Activated T-cell treated with anti-CD3 and anti-CD28 coated beads, Interleukin-2, amount 50 U/mL, for 48 hours (primary cell): Measurements from ENCODE around the gene SLC6A18.

Experiments
- DNase-seq, 2 experiments: peaks; one replicate each; pipeline ENCODE4 v3.0.0-alpha.2; 2020

The SLC6A18 gene

DNA sequence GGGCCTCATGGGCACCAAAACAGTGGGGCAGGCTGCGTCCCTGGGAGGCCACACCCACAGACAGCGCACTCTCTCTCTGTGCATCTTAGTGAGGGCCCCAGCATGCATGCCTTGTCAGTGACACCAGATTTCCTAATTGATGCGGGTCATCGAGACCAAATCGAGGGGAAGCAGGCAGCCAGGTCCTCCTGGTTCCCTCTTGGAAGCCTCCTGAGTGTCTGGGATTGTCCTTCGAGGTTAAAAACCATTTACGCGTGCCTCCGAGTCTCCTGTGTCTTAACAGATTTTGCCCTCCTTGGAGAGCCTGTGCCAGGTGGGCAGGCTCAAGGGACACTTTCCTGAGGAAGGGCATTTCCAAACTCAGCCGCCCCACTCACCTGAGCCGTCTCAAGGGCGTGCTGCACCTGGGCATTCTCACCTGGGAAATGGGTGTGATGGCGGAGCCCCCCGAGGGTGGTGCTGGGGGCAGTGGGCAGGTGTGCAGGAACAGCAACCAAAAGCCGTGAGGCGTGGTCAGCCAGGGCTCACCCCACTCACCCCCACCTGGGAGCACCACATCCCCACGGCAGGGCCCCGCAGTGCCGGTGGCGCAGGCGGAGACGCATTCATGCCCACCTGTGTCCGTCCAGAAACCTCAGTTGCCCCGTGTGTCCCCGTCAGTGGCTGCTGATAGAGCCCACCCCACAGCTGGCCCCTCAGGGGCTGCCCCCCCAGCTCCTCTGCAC lies 21.1 kb upstream of the SLC6A18 start:
- DNase-seq, result no peak

DNA sequence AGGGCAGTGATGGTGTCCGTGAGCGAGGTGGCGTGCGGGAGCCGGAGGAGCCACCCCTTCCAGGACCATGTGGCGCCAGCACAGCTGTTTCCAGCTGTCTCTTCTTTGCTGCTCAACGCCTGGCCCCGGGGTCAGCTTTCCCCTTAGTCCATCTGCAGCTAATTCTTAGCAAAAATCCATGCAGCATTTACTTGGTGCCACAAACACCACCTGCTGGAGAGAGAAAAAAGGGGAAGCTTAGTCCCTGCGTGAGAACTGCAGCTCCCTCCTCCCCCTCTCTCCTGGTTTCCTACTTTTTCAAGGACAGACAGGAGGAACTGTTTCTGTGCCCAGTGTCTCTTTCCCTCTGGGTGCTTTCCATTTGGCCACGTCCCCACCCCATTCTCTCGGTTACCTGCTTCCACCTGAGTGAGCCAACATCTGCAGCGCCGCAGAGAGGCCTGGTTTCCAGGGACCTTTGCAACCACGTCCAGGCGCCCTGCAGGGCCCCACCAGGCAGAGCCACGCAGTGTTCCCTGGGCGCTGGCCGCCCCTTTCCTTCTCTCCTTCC lies 20.4 kb upstream of the SLC6A18 start:
- no peak for DNase-seq

DNA sequence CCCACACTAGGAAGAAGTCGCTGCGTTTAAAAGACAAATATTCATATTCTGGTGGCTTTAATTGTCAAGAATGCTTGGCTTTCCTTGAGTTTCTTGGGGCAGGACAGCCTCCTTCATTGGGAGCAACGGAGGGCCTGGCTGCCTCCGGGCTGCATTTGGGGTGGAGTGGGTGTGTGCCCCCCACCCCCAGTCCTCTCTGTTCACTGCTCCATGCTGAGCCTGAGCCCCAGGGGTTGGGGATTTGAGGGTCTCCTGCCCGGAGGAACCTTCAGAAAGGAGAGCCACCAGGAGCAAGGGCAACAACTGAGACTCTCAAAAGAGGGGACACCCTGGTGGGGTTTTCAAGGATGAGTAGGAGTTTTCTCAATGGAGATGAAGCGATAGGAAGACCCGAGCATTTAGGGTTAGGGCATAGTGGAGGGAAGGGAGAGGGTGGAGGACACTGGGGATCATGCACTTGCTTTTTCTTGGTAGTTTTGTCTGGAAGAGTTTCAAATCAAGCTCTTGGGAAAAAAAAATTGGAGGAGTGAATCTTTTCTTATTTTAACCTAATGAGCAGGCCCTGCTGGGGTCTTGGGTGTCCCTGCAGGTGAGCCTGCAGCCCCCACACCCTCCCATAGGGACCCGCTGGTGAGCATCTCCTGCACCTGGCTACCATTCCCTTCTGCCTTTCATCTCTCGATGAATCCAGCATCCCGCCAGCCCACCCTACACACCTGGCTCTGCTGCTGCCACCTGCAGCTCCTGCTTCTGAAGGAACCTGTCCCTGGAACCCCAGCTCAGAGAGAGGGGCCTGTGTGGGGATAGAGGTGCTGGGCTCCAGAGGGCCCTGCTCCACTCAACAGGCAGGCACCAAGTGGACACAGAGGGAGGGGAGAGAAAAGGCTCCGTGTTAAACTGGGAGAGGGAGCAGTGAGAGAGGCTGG lies 19.7 kb upstream of the SLC6A18 start:
- DNase-seq, result no peak

DNA sequence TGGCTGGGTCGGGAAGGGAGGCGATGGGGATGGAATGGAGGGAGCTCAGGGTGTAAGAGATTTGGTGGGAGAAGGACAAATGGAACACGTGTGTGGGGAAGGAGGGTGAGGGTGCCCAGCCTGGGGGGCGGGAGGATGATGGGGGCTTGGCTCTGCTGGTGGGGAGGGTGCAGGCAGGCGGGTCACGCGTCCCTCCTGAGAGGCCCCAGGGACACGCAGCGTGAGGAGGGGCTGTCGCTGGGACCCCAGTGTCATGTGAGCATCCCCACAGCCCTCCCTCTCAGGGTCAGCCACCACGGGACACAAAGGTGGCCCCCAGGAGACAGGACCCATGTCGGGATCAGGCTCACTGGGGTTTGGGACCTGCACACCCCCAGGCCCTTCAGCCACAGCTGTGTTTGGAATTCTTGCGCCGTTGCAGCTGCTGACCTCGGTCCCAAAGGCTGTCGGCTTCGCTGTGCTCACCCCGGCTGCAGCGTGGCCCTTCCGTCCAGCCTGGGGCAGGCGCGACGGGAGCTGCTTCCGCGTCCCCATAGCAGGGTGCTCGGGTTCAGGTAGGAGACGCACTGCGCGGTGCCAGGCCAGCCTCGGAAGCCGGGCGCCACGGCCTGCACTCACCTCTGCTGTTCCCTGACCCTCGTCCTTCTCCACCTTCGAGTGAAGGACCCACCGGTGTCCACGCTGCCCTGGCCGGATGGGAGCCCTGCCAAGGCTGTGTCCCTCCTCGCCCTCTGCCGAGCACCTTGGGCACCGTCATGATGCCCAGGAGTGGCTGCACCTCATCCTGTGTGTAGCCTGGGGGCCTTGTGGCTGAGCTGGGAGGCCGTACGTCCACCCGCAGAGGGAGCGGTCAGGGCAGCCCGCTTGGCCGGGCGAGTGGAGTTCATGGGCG lies 18.4 kb upstream of the SLC6A18 start:
- DNase-seq, result no peak

DNA sequence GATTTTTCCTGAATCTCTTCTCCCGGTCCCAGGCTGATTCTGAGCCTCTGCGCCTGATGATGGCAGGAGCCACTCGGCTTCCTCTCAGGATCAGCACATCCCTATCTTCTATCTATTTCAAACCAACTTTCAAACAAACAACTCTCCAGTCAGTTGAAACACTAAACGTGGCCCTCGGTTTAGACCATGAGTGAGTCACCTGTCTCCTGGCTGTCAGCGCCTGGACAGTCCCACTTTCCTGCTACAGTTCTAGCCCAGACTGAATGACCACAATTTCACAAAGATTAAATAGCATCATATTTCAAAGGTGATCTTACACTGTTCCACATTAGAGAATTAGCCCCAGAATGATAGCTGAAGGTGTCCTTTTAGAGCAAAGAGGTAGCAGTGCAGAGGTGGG lies 17.6 kb upstream of the SLC6A18 start:
- DNase-seq, result no peak

DNA sequence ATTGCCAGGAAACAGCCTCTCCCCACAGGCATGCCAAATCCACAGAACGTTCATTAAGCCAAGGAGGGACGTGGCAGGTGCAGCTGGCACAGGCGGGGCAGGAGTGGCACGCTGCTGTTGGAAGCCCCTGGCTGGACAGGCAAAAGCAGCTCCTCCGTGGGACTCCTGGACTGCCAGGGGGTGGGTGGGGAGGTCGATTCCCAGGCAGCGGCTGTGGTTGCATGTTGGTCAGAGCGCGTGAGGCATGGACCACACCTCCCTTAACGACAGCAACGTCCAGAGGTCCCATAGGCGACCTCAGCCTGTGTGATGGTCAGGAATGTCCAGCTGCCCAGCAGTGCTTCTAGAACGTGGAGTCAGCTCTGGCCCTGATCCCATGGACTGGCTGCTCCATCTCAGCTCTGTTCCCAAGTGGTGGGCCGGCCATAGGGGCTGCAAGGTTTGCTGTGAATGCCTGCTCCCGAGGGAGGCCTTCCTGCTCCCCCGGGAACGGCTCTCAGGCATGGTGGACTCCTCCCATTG lies 16.9 kb upstream of the SLC6A18 start:
- DNase-seq, result no peak

DNA sequence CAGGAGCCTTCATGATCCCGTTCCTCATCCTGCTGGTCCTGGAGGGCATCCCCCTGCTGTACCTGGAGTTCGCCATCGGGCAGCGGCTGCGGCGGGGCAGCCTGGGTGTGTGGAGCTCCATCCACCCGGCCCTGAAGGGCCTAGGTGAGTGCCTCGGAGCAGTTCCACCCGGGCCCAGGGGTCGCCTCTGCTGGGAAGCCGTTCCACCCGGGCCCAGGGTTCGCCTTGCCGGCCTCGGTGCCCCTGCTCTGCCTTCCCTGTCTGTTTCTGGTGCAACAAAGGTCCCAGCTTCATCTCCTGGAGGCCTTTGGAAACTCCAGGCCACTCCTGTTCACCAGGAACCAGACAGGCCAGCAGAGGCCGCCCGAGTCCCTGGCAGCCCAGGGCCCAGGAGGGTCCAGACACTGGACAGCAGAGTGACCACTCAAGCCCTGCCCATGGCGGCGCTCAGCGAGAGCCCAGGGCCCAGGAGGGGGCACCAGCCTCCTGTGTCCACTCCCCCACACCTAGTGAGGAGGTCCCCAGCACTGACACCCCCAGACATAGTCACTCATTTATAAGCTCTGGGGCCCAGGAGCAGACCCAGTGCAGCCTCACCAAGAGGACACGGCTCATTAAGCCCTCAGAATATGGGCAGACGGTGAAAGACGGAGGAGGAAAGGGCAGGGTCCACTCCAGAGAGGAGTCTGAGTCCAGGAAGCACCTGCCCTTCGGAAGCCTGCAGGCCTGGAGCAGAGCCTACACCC lies 16.3 kb upstream of the SLC6A18 start:
- DNase-seq, result no peak

DNA sequence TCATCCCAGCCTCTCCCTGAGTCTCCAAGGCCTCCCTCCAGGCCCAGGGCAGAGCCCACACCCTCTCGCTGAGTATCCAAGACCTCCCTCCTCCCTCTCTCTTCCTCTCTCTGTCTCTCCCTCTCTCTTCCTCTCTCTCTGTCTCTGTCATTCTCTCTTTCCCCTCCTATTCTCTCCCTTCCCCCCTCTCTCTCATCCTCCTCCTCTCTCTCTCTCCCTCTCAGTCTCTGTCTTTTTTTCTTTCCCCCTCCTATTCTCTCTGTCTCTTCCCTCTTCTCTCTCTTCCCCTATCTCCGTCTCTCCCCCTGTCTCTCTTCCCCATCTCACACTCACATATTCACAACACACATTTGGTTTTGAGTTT lies 15.7 kb upstream of the SLC6A18 start:
- DNase-seq, result no peak

DNA sequence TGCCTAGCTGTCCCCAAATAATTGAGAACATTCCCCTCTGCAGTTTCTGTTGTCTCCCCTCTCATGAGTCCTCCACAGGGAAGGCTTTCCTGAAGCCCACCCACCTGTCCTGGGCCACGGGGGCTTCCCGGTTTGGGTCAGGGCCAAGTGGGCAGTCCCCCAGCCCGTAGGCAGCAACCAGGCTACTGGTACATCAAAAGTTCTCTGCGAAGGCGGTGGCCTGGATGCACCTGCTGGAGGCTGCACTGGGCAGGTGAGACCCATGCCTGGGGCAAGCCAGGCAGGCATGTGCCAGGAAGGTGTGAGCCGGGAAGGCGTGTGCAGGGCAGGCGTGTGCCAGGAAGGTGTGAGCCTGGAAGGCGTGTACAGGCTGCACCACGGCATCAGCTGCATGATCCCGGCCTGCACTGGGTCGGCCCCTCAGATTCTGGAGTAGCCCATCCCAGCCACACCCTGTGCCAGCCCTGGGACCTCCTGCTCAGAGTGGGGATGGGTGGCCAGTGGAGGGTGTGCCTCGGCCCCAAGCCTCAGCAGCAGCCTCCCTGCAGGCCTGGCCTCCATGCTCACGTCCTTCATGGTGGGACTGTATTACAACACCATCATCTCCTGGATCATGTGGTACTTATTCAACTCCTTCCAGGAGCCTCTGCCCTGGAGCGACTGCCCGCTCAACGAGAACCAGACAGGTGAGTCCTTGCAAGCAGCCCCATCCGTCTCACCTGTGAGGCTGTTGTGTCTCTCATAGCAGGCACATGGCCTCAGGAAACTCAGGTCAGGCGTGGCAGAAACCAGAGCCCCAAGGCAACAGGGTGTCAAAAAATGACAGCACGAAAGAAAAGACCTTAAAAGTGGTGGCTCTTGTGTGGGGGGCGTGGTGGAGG lies 15.0 kb upstream of the SLC6A18 start:
- DNase-seq, result no peak

DNA sequence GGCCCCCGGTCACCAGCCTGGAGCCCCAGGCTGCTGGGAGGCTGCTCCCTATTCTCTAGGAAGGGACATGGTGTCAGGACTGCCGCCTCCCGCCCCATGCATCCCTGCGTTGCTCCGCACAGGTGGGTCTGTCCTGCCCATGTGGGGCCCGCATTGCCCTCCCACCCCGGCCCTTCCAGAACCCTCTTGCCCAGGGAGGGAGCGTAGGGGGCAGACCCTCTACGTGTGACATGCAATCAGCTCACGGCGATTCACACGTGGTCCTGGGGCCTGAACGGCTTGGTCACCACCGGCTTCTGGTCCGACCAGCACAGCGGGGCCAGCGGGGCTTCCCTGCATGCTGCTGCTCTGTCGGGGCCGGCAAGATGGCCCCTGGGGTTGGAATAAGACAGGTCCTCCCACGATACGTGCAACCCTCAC lies 14.3 kb upstream of the SLC6A18 start:
- DNase-seq, result no peak

DNA sequence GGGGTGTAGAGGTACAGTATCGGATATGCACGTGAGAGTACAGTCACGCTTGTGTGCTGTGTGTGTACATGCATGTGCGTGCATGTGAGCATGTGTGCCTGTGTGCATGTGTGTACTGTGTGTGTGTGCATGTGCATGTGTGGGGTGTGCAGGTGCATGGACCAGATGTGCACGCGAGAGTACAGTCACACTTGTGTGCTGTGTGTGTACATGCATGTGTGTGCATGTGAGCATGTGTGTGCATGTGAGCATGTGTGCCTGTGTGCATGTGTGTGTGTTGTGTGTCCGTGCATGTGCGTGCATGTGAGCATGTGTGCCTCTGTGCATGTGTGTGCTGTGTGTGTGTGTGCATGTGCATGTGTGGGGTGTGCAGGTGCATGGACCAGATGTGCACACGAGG lies 13.5 kb upstream of the SLC6A18 start:
- no peak for DNase-seq

DNA sequence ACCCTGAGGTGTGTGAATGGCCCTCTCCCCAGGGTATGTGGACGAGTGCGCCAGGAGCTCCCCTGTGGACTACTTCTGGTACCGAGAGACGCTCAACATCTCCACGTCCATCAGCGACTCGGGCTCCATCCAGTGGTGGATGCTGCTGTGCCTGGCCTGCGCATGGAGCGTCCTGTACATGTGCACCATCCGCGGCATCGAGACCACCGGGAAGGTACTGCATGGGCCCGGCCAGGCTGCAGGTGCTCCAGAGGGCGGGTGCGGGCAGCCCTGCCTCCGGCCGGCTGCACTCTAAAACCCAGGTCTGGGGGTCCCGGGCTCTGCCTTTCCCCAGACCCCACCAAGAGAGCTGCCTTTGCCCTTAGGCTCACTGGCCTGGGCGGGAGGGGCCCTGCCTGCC lies 12.9 kb upstream of the SLC6A18 start:
- DNase-seq, result no peak

DNA sequence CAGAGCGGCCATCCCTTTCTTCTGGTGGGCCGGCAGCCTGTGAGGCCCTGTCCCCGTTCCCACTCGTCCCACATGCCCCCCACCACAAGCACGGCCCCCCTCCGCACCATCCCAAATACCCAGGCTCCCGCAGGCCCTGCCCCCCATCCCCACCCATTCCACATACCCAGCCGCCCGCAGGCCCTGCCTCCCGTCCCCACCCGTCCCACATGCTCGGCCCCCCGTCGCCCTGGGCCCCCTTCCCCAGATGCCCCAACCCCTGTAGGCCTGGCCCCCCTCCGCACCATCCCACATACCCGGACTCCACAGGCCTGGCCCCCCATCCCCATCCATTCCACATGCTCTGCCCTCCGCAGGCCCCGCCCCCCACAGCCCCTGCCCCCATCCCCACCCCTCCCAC lies 12.3 kb upstream of the SLC6A18 start:
- no peak for DNase-seq

DNA sequence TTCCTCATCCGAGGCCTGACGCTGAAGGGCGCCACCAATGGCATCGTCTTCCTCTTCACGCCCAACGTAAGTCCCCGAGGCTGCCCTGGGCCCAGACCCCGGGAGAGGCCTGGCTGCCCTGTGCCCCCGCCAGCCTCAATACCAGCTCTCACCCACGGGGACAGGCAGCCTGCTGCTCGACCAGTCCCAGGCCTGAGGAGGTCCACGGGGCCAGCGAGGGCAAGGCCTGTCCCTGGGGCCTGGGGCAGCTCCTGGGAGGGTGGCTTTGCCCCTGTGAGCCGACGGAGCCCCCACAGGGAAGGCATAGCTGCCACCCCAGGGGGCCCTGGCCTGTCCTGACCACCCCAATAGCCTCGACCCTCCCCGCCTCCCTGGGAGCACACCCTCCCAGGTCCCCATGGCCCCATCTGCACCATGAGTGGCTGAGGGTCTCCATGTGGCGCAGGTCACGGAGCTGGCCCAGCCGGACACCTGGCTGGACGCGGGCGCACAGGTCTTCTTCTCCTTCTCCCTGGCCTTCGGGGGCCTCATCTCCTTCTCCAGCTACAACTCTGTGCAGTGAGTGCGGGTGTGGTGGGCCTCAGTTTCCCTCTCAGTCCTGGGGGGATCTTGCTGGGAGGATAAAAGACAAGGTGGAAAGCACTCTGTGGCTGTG lies 11.5 kb upstream of the SLC6A18 start:
- DNase-seq, result no peak

DNA sequence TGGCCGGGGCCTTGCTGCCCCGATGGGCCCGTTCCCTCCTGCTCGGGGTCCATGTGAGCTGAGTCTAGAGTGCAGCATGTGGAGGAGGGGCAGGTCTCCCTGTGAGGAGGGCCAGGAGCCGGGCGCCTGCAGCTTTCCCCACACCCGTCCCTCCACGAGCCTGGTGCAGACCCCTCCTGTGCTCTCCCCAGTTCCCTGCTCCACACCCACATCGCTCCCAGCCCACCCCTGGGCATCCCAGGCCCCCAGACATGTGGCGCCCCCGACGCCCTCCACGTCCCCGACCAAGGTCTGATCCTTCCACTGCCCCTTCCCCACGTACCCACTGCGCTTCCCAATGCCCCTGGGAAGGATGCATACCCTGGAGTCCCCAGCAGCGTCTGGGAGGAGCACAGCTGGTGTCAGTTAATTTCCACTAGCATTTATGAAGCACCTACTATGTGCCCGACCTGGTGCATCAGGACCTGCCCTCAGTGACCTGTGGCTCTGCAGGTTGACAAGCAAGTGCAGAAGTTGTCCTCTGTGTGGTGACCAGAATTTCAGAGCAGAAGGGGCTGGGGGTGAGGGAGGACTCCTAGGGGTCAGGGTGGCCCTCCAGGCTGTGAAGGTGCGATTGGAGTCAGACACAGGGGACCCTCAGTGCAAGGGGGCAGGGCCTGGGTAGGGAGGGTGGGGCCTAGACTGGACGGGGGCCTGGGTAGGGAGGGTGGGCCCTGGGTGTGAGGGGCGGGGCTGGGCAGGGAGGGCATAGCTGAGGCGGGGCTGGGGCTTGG lies 10.8 kb upstream of the SLC6A18 start:
- DNase-seq, result no peak

DNA sequence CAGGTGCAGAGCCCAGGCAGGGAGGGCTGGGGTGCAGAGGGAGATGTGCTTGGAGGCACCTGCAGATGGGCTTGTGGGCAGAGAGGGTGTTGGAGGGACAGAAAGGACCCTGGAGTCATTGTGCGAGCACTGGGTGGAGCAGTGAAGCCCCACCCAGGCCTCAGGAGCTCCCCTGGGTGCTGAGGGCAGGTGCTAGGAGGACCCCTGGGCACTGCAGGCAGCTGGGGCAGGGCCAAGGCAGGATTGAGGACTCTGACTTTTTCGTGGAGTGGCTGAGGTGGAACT lies 10.3 kb upstream of the SLC6A18 start:
- DNase-seq, result no peak

DNA sequence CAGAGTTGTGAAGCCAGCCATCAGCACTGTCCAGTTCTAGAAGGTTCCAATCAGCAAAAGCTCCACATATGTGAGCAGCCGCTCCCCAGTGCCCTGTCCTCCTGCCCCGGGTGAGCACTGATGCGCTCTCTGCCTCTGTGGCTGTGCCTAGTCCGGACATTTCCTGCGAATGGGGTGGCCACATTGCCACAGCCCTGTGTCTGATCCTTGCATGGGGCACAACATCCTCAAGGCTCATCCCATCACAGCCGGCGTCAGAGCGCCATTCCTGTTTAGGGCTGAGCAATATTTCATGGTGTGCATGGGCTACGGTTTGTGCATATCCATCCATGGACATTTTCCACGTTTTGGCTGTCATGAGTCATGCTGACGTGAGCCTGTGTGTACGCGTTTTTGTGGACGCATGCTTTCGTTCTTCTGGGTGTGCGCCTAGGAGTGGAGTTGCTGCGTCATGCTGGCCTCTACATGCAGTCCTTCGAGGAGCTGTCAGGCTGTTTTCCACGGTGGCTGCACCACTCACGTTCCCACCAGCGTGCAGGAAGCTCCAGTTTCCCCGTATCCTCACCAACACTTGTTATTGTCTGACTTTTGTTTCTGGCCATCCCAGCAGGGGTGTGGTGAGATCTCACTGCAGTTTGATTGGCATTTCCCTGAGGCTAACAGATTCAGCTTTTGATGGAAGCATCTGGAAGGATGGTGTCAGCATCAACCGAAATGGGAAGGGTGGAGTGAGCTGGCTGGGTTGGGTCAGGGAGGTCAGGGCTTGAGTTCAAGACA lies 9.7 kb upstream of the SLC6A18 start:
- DNase-seq, result no peak

DNA sequence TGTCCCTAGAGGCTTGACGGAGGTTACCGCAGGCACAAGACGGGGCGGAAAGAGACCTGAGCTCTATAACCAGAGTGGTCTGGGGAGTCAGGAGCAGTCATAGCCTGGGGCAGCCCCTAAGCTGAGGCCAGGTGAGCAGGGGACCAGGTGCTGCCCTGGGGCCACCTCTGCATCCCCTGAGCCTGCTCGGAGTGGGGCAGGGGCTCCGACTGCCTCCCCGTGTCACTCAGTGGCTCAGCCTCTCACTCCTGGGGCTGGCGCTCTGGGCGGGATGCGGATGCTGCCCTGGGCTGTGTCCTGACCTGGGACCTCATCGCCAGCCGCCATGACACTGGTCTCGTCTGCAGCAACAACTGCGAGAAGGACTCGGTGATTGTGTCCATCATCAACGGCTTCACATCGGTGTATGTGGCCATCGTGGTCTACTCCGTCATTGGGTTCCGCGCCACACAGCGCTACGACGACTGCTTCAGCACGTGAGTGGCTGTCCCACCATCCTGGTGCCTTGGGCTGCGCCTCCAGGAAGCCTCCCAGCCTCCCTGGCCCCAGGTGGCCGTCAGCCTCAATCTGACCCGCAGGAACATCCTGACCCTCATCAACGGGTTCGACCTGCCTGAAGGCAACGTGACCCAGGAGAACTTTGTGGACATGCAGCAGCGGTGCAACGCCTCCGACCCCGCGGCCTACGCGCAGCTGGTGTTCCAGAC lies 8.8 kb upstream of the SLC6A18 start:
- DNase-seq, result no peak
